NCI-H2029 (cell line): ENCODE results near the gene MYADML2.
A peak's percentile ranks its signal among the peaks of the same experiment; 100 is the strongest.
"Not testable (repeated sequence)": the region's sequence is repeated elsewhere in the genome, so short reads cannot be mapped to it uniquely, and the experiment has no call there.

ENCODE experiments used
- DNase-seq: peaks from one replicate; lab custom pipeline; 2025; lab: John Stamatoyannopoulos, UW

The MYADML2 gene

GRCh38 chr17:81924557-81925532 is 22.2 kb downstream of the MYADML2 start:
- no peak for DNase-seq

- DNase-seq, result no peak
Measured at GRCh38 chr17:81923302-81924260, 23.5 kb downstream of the MYADML2 start.

- DNase-seq, result no peak
Measured at GRCh38 chr17:81922566-81923301, 24.3 kb downstream of the MYADML2 start.

- DNase-seq, result no peak
Measured at GRCh38 chr17:81921996-81922565, 25.0 kb downstream of the MYADML2 start.

- DNase-seq, result no peak
Measured at GRCh38 chr17:81921537-81921862, 25.5 kb downstream of the MYADML2 start.

- DNase-seq, result no peak
Measured at GRCh38 chr17:81920612-81921536, 26.2 kb downstream of the MYADML2 start.

- DNase-seq, result no peak
Measured at GRCh38 chr17:81918832-81919545, 28.0 kb downstream of the MYADML2 start.

- DNase-seq, result not testable (repeated sequence)
Measured at GRCh38 chr17:81918333-81918669, 28.7 kb downstream of the MYADML2 start.

GRCh38 chr17:81917565-81918332 is 29.3 kb downstream of the MYADML2 start, which contains the start of gene SIRT7:
SIRT7 (minus strand) TSS chr17:81918176; CDS start chr17:81918131, 45 bp downstream.
- DNase-seq, result peak; percentile 46

- DNase-seq, result no peak
Measured at GRCh38 chr17:81916234-81917001, 30.6 kb downstream of the MYADML2 start.

- no peak for DNase-seq
Measured at GRCh38 chr17:81915331-81915730, 31.7 kb downstream of the MYADML2 start.

- DNase-seq, result no peak
Measured at GRCh38 chr17:81914103-81914850, 32.8 kb downstream of the MYADML2 start.

- no peak for DNase-seq
Measured at GRCh38 chr17:81913394-81914102, 33.5 kb downstream of the MYADML2 start.

- DNase-seq, result no peak
Measured at GRCh38 chr17:81912441-81913309, 34.4 kb downstream of the MYADML2 start.

GRCh38 chr17:81911969-81912368 is 35.1 kb downstream of the MYADML2 start:
- DNase-seq, result no peak
